NCI-H1048 (cell line): ENCODE data around the gene SC5D.

Source experiments
- DNase-seq: peaks from one replicate; lab custom pipeline; 2025; lab: John Stamatoyannopoulos, UW

The SC5D gene

GRCh38 chr11:121328967-121329679, 36.6 kb downstream of the SC5D start:
- no peak for DNase-seq

DNA sequence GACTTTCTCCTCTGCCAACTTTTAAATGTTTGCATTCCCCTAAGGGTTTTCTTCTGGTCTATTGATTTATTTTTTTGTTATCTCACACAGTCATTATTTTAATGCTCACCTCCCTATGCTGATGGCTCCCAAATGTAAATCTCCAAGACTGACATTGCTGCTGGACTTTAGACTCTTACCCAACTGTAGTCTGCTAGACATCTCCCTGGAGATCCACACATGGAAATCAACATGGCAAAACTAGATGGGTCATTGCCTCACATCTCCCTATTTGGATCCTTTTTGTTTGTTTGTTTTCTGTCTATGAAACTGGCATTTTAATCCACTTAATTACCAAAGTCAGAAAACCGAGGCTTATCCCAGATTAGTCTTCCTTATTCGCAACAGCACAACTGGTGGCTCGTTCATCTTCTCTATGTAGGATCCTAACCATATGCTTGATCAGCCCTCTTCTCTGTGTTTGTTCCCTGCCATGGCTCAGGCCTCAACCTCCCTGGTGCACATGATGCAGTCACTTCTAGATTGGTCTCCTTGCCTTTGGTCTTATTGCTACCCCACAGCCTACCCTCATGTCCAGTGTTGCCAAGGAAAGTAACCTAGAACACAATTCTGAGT, 37.3 kb downstream of the SC5D start:
- DNase-seq: no peak

DNA sequence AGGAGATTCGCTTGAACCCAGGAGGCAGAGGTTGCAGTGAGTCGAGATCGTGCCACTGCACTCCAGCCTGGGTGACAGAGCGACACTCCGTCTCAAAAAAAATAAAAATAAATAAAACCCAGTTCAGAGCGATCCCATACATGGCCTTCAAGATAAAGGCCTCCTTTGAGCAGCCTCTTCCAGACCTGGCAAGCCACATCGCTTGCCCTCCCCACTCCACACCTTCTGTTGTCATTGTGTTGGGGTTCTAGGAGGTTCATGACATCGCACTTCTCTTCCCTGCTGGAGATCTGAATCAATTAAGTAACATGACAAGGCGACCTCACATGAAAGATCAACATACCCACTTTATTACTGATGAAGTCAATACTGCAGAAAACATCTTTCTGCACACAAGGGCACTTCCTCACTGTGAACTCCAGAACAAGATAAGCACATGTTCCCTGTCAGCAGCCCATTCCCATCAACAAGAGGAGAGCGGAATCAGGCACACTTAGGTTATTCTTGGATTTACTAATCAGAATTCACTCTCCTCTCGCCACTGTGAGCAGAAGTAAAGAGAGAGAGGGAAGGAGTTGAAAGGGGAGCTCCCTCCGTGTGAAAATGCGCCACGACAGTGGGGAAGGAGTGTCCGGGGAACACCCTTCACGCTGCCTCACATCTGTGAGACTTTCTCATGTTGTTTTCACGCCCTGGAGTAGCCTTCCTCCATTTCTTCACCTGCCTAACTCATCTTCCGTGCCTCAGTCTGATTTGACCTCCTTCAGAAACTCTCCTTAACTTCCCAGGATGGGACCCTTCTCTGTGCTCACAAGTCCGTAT, 38.3 kb downstream of the SC5D start:
- DNase-seq: no peak

DNA sequence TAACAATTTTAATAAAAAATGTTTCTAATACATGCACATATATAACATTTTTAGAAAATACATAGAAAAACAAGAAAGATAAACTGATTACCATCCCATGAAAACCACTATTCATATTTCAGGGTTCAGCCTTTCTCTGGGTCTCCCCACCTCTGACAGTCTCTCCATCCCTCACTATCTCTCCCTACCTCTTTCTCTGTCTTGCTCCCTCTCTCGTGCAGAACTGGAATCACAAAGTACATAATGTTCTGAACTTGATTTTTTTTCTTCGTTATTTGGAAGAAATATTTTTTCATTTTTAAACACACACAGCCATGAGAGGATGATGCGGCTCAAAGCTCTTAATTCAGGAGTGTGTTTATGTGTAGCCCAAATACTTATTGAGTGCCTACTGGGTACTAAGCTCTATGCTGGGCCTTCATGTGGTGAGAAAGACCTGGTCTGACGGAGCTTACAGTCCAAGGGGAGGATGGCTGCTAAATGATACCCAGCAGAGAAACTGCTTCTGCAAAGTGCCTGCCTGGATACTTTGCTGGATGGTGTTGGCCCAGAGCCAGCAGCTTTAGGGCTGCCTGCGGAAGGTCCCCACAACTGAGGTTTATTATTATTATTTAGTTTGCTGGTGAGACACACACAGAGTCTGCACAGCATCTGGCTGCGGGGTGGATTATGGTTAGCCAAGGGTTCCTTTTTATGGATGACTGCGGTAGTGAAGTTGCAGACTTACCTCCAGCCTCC, 42.6 kb downstream of the SC5D start:
- DNase-seq: no peak

GRCh38 chr11:121336279-121336937, 43.8 kb downstream of the SC5D start:
- DNase-seq: no peak

DNA sequence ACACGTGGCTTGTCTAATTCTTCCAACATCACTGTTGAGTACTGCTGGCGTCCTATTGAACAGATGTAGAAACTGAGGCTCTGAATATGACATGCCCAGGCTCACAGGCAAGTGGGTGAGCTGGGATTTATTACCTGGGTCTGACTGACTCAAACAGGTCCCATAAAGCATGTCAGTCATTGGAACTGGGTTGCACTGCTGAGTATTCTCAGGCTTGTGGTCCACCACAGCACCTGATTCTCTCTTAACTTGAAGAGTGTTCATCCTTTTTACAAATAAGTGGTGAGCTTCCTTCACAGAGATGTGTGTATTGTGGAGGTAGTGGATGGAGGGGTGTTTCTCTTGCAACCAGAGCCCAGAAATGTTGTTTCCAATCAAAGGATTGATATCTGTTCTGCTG, 44.5 kb downstream of the SC5D start:
- no peak for DNase-seq

DNA sequence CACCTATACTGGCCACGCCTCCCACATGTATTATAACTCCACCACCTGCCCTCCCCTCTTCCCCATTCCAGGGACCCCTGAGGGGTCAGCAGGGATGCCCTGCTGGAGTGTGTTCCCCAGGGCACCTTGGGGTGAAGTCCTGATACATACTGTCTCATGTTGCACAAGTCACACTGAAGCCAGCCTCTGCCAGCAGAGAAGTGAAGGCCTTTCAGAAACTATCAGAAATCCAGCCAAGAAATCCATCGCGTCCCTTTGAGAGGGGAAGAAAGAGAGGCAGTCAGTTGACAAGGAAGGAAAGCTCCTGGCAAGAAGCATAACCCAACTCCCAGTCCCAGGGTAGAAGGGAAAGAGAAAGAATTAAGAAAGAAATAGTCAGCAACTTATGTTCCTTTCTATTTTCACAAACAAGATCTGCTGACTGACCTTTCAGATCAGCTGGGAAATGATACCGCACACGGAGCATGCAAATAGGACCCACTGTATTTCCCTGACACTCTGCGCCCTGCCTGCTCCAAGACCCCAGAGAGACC, 45.2 kb downstream of the SC5D start:
- no peak for DNase-seq

GRCh38 chr11:121338536-121338935, 46.0 kb downstream of the SC5D start:
- no peak for DNase-seq

GRCh38 chr11:121340032-121340580, 47.5 kb downstream of the SC5D start:
- no peak for DNase-seq

DNA sequence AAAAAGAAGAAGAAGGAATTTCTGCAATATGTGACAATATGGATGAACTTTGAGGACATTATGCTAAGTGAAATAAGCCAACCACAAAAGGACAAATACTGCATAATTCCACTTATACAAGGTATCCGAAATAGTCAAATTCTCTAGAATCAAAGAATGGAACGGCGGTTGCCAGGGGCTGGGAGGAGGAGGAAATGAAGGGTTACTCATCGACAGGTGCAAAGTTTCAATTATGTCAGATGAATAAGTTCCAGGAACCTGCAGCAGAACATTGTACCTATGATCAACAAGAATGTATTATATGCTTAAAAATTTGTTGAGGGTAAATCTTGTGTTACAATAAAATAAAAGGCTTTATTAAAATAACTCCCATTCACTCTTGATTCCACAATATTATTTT, 49.0 kb downstream of the SC5D start:
- DNase-seq: no peak

DNA sequence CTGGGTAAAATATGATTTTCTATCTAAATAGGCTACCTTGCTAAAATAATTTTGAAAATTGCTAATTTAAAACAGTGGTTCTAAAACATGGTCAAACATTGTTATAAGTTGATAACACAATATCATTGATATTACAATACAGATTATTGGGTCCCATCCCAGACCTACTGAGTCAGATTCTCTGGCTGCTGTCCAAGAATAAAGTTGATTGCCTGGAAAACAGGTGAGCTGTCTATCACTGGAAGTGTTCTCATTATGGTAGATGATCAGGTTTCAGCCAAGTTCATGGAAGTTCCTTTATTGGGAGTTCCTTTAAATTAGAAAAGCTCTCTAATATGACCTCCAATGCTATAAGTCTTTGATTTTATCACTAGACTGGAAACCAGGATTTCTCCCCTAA, 52.3 kb downstream of the SC5D start:
- DNase-seq: no peak

GRCh38 chr11:121347094-121347493, 54.5 kb downstream of the SC5D start:
- no peak for DNase-seq

- DNase-seq: no peak
These were observed 55.2 kb downstream of the SC5D start for GRCh38 chr11:121347813-121348212.

DNA sequence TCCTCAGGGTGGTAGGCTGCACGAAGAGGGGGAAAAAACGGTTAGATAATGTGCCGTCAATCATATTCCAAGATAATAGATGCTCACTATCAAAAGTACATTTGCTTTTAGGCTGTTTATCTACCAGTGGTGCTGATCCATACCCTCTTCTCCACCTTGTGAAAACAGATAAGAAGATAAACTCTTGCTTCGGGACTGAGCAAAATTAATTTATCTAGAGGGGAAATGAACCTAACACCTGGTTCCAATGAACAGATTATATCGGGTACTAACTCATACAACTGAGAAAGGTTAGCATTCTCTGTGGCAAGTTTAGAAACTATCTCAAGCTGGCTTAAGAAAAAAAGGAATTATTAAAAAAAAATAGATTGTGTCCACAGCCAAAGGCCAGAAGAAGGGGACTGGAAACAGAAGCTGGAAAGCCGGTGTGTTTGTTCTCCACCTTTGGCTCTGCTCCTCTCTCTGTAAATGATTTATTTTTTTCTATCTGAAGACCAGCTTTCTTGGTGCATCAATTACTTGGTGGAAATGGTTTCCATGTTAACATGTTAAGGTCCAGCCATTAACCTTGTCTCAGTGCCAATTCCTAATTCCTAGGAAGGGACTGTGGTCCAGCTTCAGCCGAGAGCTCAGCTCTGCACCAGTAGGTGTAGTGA, 55.8 kb downstream of the SC5D start:
- no peak for DNase-seq

- no peak for DNase-seq
These were observed 57.2 kb downstream of the SC5D start for GRCh38 chr11:121349790-121350189.

GRCh38 chr11:121350314-121351082, 57.9 kb downstream of the SC5D start:
- DNase-seq: no peak

DNA sequence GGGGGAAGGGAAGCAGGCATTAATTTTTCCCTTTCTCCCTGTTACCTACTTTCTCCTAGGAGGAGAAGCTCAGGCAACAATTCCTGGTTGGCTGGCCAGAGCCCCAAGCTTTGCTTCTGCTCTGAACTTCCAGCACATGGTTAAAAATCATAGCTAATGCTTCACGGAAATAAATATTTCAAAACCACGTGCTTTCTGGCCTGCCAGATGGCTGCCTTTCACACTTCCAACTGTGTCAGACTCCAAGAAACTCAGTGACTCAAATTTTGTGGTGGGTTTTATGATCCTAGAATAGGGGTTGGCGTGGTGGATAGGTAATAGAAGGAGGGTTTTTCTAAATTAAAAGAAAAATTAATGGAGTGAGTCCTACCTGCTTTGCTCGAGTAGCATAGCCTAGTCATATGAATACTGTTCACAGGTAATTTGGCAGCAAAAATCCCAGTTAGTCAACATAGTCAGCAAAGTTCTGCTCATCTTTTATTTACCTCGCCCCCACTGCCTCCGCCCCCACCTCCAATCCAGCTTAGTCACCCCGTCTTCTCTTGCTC, 58.6 kb downstream of the SC5D start:
- DNase-seq: no peak

GRCh38 chr11:121352251-121352891, 59.8 kb downstream of the SC5D start:
- no peak for DNase-seq

DNA sequence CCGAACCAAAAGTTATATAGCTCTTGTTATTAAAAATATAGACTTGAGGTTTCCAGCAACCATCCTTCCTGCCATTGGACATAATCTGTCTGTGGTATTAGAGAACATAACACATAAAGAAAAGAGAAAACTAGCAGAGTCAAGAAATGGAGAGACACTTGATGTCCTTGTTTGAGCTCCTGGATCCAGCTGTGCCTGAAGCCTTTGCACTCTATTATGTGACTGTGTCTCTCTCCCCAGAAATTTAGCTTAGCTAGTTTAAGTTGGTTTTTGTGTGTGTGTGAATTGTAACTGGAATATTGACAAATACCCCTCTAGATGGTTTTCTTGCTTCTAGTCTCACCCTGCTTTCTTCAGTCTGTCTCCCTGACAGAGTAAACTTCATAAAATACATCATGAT, 61.6 kb downstream of the SC5D start:
- DNase-seq: no peak
